ENCODE data around the gene NBEA. TPM values are rescaled to one million over a fixed set of nuclear protein-coding genes. Genes with fewer than 3 reads are reported as not detected.

The NBEA gene
- total RNA-seq, 1 donor from 2014 or later = 3.9 TPM

- DNase-seq (no peak), ATAC-seq (ENCODE audit: low read depth) (no peak)
- H3K4me3 Mint-ChIP-seq = no peak overlapping the region
- H3K27me3 Mint-ChIP-seq = no peaks in the 10 kb centered on the region
- intact Hi-C loops (cut with micrococcal nuclease) = no loop called here
- peaks cover 3% of the 10 kb centered on the region for H3K36me3 Mint-ChIP-seq (ENCODE audit: low read depth)
- ChIA-PET CTCF (no interaction called here), POLR2A (no interaction called here)
- no peak overlapping the region for H3K27ac Mint-ChIP-seq
- H3K9me3 Mint-ChIP-seq = no peaks in the 10 kb centered on the region
- TF ChIP-seq CTCF (IDR thresholded peaks at IDR 0.05) = no peak
- no peaks in the 10 kb centered on the region for H3K4me1 Mint-ChIP-seq
Measured at GRCh38 chr13:35455022-35455421, 513.0 kb downstream of the NBEA start.

GRCh38 chr13:35457258-35457657 is 515.2 kb downstream of the NBEA start:
- DNase-seq = no peak
- Mint-ChIP-seq H3K36me3 (ENCODE audit: low read depth) (peaks cover 3% of the 10 kb centered on the region), H3K27me3 (no peaks in the 10 kb centered on the region), H3K9me3 (no peaks in the 10 kb centered on the region), H3K4me1 (no peaks in the 10 kb centered on the region), H3K27ac (no peak overlapping the region), H3K4me3 (no peak overlapping the region)
- no peak for ATAC-seq (ENCODE audit: low read depth)
- ChIA-PET POLR2A (no interaction called here), CTCF (no interaction called here)
- TF ChIP-seq CTCF (IDR thresholded peaks at IDR 0.05) = no peak
- intact Hi-C loops (cut with micrococcal nuclease) = no loop called here

DNA sequence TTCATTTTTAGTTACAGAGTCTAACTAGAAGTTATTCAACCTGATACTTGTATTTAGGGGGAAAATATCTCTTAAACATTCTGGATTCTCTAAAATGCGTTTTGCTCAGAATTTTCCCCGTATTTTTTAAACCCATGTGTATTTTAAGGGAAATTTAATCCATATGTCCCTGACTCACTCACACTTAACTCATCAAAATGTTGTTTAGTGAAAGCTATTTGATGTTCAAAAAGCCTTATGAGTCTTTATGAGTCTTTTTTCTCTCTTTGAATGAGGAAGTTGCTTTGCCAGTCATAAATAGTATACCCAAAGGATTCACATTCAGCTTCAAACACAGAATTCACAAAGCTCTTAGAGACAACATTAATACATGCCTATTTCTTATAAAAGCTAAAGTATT is 518.0 kb downstream of the NBEA start:
- Mint-ChIP-seq H3K27me3 (no peaks in the 10 kb centered on the region), H3K9me3 (no peaks in the 10 kb centered on the region), H3K36me3 (ENCODE audit: low read depth) (no peaks in the 10 kb centered on the region), H3K4me1 (no peaks in the 10 kb centered on the region), H3K27ac (no peak overlapping the region), H3K4me3 (no peak overlapping the region)
- ATAC-seq (ENCODE audit: low read depth) (no peak), DNase-seq (no peak)
- no peak for TF ChIP-seq CTCF (IDR thresholded peaks at IDR 0.05)
- CTCF ChIA-PET = no interaction called here
- POLR2A ChIA-PET = no interaction called here
- intact Hi-C loops (cut with micrococcal nuclease) = no loop called here

GRCh38 chr13:35465371-35465770 is 523.3 kb downstream of the NBEA start:
- no peak for TF ChIP-seq CTCF (IDR thresholded peaks at IDR 0.05)
- Mint-ChIP-seq H3K27ac (no peak overlapping the region), H3K4me3 (no peak overlapping the region), H3K9me3 (no peaks in the 10 kb centered on the region), H3K36me3 (ENCODE audit: low read depth) (no peaks in the 10 kb centered on the region), H3K27me3 (peaks cover 19% of the 10 kb centered on the region), H3K4me1 (peaks cover under 1% of the 10 kb centered on the region)
- ChIA-PET POLR2A (no interaction called here), CTCF (no interaction called here)
- ATAC-seq (ENCODE audit: low read depth) = no peak
- intact Hi-C loops (cut with micrococcal nuclease) = no loop called here
- DNase-seq = no peak

DNA sequence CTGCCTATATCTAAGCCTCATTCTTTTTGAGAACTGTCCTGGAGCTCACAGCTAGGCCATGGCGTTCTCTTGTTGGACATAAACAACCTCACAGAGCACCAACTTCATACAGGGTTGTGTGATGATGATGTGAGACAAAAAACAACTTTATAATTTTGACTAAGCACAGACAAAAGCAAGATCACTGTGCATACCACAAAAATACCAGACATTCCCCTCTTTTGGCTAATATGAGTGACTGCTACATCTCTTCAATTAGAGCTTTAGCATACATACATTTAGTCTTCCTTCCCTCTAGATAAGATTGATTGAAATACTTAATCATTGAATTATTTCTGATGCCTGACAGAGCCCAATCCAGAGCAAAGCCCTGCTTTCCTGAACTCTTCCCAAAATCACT is 526.1 kb downstream of the NBEA start:
- intact Hi-C loops (cut with micrococcal nuclease) = no loop called here
- no peak for TF ChIP-seq CTCF (IDR thresholded peaks at IDR 0.05)
- Mint-ChIP-seq H3K4me1 (peaks cover 2% of the 10 kb centered on the region), H3K4me3 (no peak overlapping the region), H3K27ac (no peak overlapping the region), H3K36me3 (ENCODE audit: low read depth) (no peaks in the 10 kb centered on the region), H3K9me3 (no peaks in the 10 kb centered on the region), H3K27me3 (peaks cover 35% of the 10 kb centered on the region)
- CTCF ChIA-PET = no interaction called here
- no peak for DNase-seq
- POLR2A ChIA-PET = no interaction called here
- ATAC-seq (ENCODE audit: low read depth) = no peak

All from activated B cell treated with CpG ODN at 0.5 μM for 24 hours (primary cell).